GM12878 (cell line): ENCODE measurements around the gene TEX22. TPM values are rescaled to one million over a fixed set of nuclear protein-coding genes. Genes with fewer than 3 reads are reported as not detected.

Source experiments
- ATAC-seq: fragments of 200-7000 bp; cut with Tn5 transposase; 3 replicates; pipeline ENCODE4 v1.9.1; 2020; ENCODE audit warnings: mild to moderate bottlenecking, moderate library complexity
- BruUV-seq: library from RNA; stranded (reverse); fragments of 400-500 nt; replicated peaks from 2 replicates; lab custom pipeline; 2021; lab: Mats Ljungman, UMichigan
- CTCF ChIA-PET: fragments of 300-600 bp; sonication (Branson Sonifier 250); formaldehyde crosslinking; extraction: SDS; loops from one replicate; lab custom pipeline; 2021; ENCODE audit warnings: inconsistent platforms; lab: Yijun Ruan, JAX
- POLR2A ChIA-PET: fragments of 350-600 bp; formaldehyde crosslinking; extraction: SDS; loops from one replicate; lab custom pipeline; 2021; ENCODE audit warnings: inconsistent platforms; lab: Charles Lee
- RAD21 ChIA-PET: fragments of 300-600 bp; sonication (Branson Sonifier 250); formaldehyde crosslinking; loops from one replicate; lab custom pipeline; 2023; ENCODE audit warnings: antibody characterized with exemption; ENCODE audit not compliant: unreplicated experiment; lab: Charles Lee
- SMC1A ChIA-PET: fragments of 300-600 bp; sonication (Branson Sonifier 250); formaldehyde crosslinking; loops from one replicate; lab custom pipeline; 2023; ENCODE audit not compliant: unreplicated experiment, uncharacterized antibody; lab: Charles Lee
- DNase-seq: peaks from one replicate; pipeline ENCODE4 v3.0.0-alpha.2; 2011; ENCODE audit warnings: low read depth, low spot score
- FAIRE-seq: peaks from 3 replicates; lab custom pipeline; 2011; peaks lifted over from hg19 to GRCh38; lab: Jason Lieb, UNC
- H2AFZ ChIP-seq: 2 replicates; pipeline ENCODE4 v1.6.0; 2011; ENCODE audit warnings: low read depth, low read length, control low read depth; ENCODE audit not compliant: control insufficient read depth
- H3K27ac ChIP-seq: 2 replicates; pipeline ENCODE4 v1.5.1; 2011; ENCODE audit warnings: control low read depth; ENCODE audit not compliant: control insufficient read depth, insufficient read depth
- H3K27me3 ChIP-seq, 2 experiments: replicated peaks in 1 of 2; 2 replicates each; pipeline versions ENCODE4 v1.6.0 to v1.6.1; 2011; ENCODE audit warnings: low read length in 1 of 2; ENCODE audit not compliant: control insufficient read depth in 2 of 2, insufficient read depth in 2 of 2
- H3K36me3 ChIP-seq, 2 experiments: 2 replicates each; pipeline ENCODE4 v1.5.1; 2011; ENCODE audit warnings: low read length in 1 of 2; ENCODE audit not compliant: control insufficient read depth in 2 of 2, insufficient read depth in 2 of 2
- H3K4me1 ChIP-seq: 2 replicates; pipeline ENCODE4 v1.6.1; 2011; ENCODE audit warnings: mild to moderate bottlenecking, low read length, moderate library complexity, mixed read lengths; ENCODE audit not compliant: control insufficient read depth, insufficient read depth
- H3K4me2 ChIP-seq: 2 replicates; pipeline ENCODE4 v1.6.0; 2011; ENCODE audit warnings: control low read depth; ENCODE audit not compliant: control insufficient read depth, insufficient read depth
- H3K4me3 ChIP-seq: fragments of 200-600 bp; sonication (generic); 2 replicates; pipeline ENCODE4 v1.5.1; 2016
- H3K79me2 ChIP-seq: 2 replicates; pipeline ENCODE4 v1.6.0; 2011; ENCODE audit warnings: low read length; ENCODE audit not compliant: control insufficient read depth, insufficient read depth
- H3K9ac ChIP-seq: 2 replicates; pipeline ENCODE4 v1.8.0; 2011; ENCODE audit warnings: low read length, control low read depth, mixed read lengths; ENCODE audit not compliant: control insufficient read depth, insufficient read depth
- H3K9me3 ChIP-seq: replicated peaks from 3 replicates; pipeline ENCODE4 v1.5.1; 2011; ENCODE audit warnings: mild to moderate bottlenecking, low read length; ENCODE audit not compliant: control insufficient read depth, insufficient read depth
- H4K20me1 ChIP-seq: 2 replicates; pipeline ENCODE4 v1.6.0; 2011; ENCODE audit not compliant: control insufficient read depth, insufficient read depth
- BACH1 ChIP-seq: fragments of 450-650 bp; IDR thresholded peaks from 2 replicates; pipeline ENCODE4 v1.6.1; 2017; ENCODE audit warnings: mild to moderate bottlenecking, borderline replicate concordance
- BRCA1 ChIP-seq: IDR thresholded peaks from 2 replicates; pipeline ENCODE4 v1.6.1; 2011; ENCODE audit warnings: low read depth, low read length, improper control_type of control experiment
- CHD1 ChIP-seq: IDR thresholded peaks from 2 replicates; pipeline ENCODE4 v1.6.1; 2012; ENCODE audit warnings: low read depth, low read length, improper control_type of control experiment
- E4F1 ChIP-seq: fragments of 450-650 bp; IDR thresholded peaks from 2 replicates; pipeline ENCODE4 v1.6.1; 2018; ENCODE audit warnings: borderline replicate concordance, mild to moderate bottlenecking; ENCODE audit not compliant: partially characterized antibody
- IKZF2 ChIP-seq, 2 experiments: fragments of 450-650 bp; IDR thresholded peaks; 2 replicates each; pipeline ENCODE4 v1.6.1; 2017; ENCODE audit warnings: mild to moderate bottlenecking in 2 of 2, moderate library complexity in 2 of 2
- KLF5 ChIP-seq: fragments of 450-650 bp; IDR thresholded peaks from 2 replicates; pipeline ENCODE4 v1.6.1; 2014; ENCODE audit warnings: mild to moderate bottlenecking; ENCODE audit not compliant: partially characterized antibody
- NFXL1 ChIP-seq: fragments of 450-650 bp; IDR thresholded peaks from 2 replicates; pipeline ENCODE4 v1.6.1; 2017; ENCODE audit warnings: antibody characterized with exemption, mild to moderate bottlenecking, borderline replicate concordance
- PAX8 ChIP-seq: fragments of 450-650 bp; IDR thresholded peaks from 2 replicates; pipeline ENCODE4 v1.6.1; 2017; ENCODE audit warnings: mild to moderate bottlenecking, moderate library complexity
- SIX5 ChIP-seq: IDR thresholded peaks from 2 replicates; pipeline ENCODE4 v1.6.1; 2011; ENCODE audit warnings: mild to moderate bottlenecking, low read depth, low read length, moderate library complexity; ENCODE audit not compliant: severe bottlenecking
- WRNIP1 ChIP-seq: IDR thresholded peaks from 2 replicates; pipeline ENCODE4 v1.6.1; 2011; ENCODE audit warnings: low read depth, low read length, improper control_type of control experiment, borderline replicate concordance
- ZNF24 ChIP-seq: fragments of 450-650 bp; IDR thresholded peaks from 2 replicates; pipeline ENCODE4 v1.6.1; 2017; ENCODE audit warnings: antibody characterized with exemption, mild to moderate bottlenecking
- WGBS: methylation state at CpG from one replicate; pipeline ENCODE4 v1.1.6; 2016; ENCODE audit warnings: low lambda C conversion rate; ENCODE audit not compliant: insufficient replicate concordance, insufficient coverage; ENCODE audit errors: missing lambda C conversion rate; 5-methylcytosine and 5-hydroxymethylcytosine counted together
- in situ Hi-C: fragments of 300-500 bp; cut with MboI; formaldehyde crosslinking; loops from 9 replicates; pipeline ENCODE4 v1.14.3; 2018; ENCODE audit warnings: mixed read lengths
- intact Hi-C: fragments of 100-400 bp; cut with micrococcal nuclease; formaldehyde crosslinking; loops from one replicate; pipeline ENCODE4 v1.14.2; 2022; ENCODE audit not compliant: unreplicated experiment
- polyA plus RNA-seq, 11 experiments: library from polyadenylated mRNA; depleted of rRNA in 4 of 11; unstranded in 6 of 11; stranded (reverse) in 5 of 11; fragments of >200 nt; fragmentation: Nextera tagmentation in 4 of 11; fragmentation: Illumina TruSeq in 1 of 11; extraction: Ambion mirVana in 4 of 11; extraction: Trizol in 1 of 11; gene quantifications; 1 replicate in 1 of 11; 2 replicates in 10 of 11; pipeline versions ENCODE4 v1.2.1 to v1.2.3, GENCODE V29; 2011 to 2016; ENCODE audit warnings: inconsistent platforms in 2 of 11, missing spikeins in 2 of 11, low read depth in 1 of 11
- total RNA-seq, 4 experiments: library from RNA; depleted of rRNA in 3 of 4; stranded (reverse); fragments of >200 nt in 3 of 4; fragmentation: Illumina TruSeq in 1 of 4; extraction: Trizol in 1 of 4; gene quantifications; 2 replicates each; pipeline versions ENCODE4 v1.2.1 to v1.2.3, GENCODE V29; 2013 to 2021

The TEX22 gene
- total and polyA plus RNA-seq, 10 of the 15 experiments (the other 5 are each of a cell fraction or from before 2014, with no cell fraction given): 0.02 to 4.0 (median 0.63) TPM; not detected in 1

GRCh38 chr14:105413544-105413886, 15.2 kb downstream of the TEX22 start:
- H3K4me3 ChIP-seq: no peak overlapping the region
- H3K79me2 ChIP-seq: no peaks in the 10 kb centered on the region
- H4K20me1 ChIP-seq: no peaks in the 10 kb centered on the region
- no peaks in the 10 kb centered on the region for H3K4me1 ChIP-seq
- intact Hi-C loops (no loop called here), in situ Hi-C loops (no loop called here)
- DNase-seq (no peak), FAIRE-seq (no peak), ATAC-seq (no peak)
- SMC1A ChIA-PET: interaction anchor here (1.8 kb wide), 1 partner anchor 10 kb away, joined by 5 read pairs; no protein-coding TSS in a partner anchor
- peaks cover 7 to 10% of the 10 kb centered on the region in 2 experiments; a peak in 3 of 4 replicates for H3K27me3 ChIP-seq
- no peak overlapping the region for H3K27ac ChIP-seq
- H3K9ac ChIP-seq: no peak overlapping the region
- POLR2A ChIA-PET: no interaction called here
- RAD21 ChIA-PET: no interaction called here
- H3K36me3 ChIP-seq: no peaks in the 10 kb centered on the region
- no peak overlapping the region for H3K4me2 ChIP-seq
- no peaks in the 10 kb centered on the region for H3K9me3 ChIP-seq
- 95% methylated on average over 2 of the region's 2 CpGs for WGBS
- CTCF ChIA-PET: interaction anchor here (1.4 kb wide), 1 partner anchor 42 kb away, joined by 5 read pairs; no protein-coding TSS in a partner anchor
- H2AFZ ChIP-seq: no peak overlapping the region
- TF ChIP-seq SIX5 (no peak), IKZF2 (IDR thresholded peaks at IDR 0.05) (no peak), BRCA1 (no peak), BACH1 (no peak), WRNIP1 (no peak), CHD1 (no peak), ZNF24 (no peak), E4F1 (no peak), KLF5 (no peak), PAX8 (no peak), NFXL1 (no peak)
- no TSS peak for BruUV-seq
